Measurements from ENCODE around the gene MYMX.
"Not testable (repeated sequence)": the region's sequence is repeated elsewhere in the genome, so short reads cannot be mapped to it uniquely, and the experiment has no call there.

Gene MYMX

GRCh38 chr6:44216677-44217331 lies at the start of gene MYMX:
TSS of gene MYMX (plus strand) at chr6:44216926. CDS start at chr6:44217472, 546 bp downstream.
- DNase-seq (ENCODE audit: low read depth) = no peak

- no peak for DNase-seq (ENCODE audit: low read depth)
These were observed 49.2 kb upstream of the MYMX start for GRCh38 chr6:44167567-44167966.

DNA sequence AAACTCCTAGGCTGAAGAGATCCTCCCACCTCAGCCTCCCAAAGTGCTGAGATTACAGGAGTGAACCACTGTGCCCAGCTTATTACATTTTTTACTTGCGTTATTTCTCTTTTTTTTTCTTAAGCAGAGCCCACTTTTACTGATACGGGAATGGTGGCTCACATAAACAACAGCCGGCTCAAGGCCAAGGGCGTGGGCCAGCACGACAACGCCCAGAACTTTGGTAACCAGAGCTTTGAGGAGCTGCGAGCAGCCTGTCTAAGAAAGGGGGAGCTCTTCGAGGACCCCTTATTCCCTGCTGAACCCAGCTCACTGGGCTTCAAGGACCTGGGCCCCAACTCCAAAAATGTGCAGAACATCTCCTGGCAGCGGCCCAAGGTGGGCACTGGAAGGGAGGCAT lies 47.6 kb upstream of the MYMX start:
- no peak for DNase-seq (ENCODE audit: low read depth)

- DNase-seq (ENCODE audit: low read depth) = no peak
These were observed 46.7 kb upstream of the MYMX start for GRCh38 chr6:44169886-44170570.

DNA sequence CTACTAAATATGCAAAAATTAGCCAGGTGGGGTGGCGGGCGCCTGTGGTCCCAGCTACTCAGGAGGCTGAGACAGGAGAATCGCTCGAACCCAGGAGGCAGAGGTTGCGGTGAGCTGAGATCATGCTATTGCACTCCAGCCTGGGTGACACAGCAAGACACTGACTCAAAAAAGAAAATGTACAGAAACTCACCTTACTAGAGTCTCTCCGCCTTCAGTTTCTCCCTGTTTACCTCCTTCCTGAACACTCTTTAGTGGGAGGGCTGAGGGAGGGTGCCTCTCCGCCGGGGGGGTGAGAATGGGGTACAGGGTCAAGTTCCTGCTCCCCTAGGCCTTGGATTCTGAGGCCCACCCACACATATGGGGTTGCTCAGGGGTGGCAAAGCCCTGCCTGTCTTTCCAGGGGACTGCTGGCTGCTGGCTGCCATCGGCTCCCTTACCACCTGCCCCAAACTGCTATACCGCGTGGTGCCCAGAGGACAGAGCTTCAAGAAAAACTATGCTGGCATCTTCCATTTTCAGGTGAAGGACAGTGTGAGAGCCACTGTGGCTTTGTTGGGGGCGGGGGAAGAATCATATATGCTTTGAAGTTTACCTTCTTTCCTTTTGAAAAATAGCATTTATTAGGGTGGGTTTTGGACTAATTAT lies 44.7 kb upstream of the MYMX start:
- no peak for DNase-seq (ENCODE audit: low read depth)

GRCh38 chr6:44172731-44173500 lies 43.8 kb upstream of the MYMX start:
- DNase-seq (ENCODE audit: low read depth) = peak; percentile 68

GRCh38 chr6:44176130-44176761 lies 40.5 kb upstream of the MYMX start:
- DNase-seq (ENCODE audit: low read depth) = no peak

GRCh38 chr6:44176762-44177509 lies 39.8 kb upstream of the MYMX start:
- no peak for DNase-seq (ENCODE audit: low read depth)

DNA sequence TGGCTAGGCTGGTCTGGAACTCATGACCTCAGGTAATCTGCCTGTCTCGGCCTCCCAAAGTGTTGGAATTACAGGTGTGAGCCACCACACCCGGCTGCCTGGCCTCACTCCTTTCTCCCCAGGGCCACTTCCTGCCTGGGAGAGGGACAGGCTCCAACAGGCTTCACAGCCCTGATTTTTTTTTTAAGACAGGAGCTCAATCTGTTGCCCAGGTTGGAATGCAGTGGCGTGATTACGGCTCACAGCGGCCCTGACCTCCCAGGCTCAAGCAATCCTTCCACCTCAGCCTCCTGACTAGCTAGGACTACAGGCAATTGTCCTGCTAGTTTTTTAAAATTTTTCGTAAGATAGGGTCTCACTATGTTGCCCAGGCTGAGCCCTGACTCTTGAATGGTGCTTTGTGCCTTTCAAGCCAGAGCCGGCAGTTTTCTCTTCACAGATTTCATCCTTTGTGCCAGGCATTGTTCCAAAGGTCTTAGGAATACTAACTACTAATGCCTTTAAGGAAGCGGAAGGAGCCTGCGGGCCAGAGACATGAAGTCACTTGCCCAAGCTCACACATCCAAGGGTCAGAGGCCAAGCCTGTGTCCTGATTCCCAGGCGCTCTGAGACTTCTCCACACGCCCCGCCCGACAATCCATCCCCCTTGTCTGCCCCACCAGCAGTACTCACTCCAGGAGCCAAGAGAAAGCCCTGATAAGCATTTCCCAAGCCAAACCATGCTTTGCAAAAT lies 38.9 kb upstream of the MYMX start:
- peak; percentile 63 for DNase-seq (ENCODE audit: low read depth)

- no peak for DNase-seq (ENCODE audit: low read depth)
These were observed 38.2 kb upstream of the MYMX start for GRCh38 chr6:44178424-44179071.

- no peak for DNase-seq (ENCODE audit: low read depth)
These were observed 37.6 kb upstream of the MYMX start for GRCh38 chr6:44179072-44179536.

- DNase-seq (ENCODE audit: low read depth) = no peak
These were observed 37.1 kb upstream of the MYMX start for GRCh38 chr6:44179648-44180047.

DNA sequence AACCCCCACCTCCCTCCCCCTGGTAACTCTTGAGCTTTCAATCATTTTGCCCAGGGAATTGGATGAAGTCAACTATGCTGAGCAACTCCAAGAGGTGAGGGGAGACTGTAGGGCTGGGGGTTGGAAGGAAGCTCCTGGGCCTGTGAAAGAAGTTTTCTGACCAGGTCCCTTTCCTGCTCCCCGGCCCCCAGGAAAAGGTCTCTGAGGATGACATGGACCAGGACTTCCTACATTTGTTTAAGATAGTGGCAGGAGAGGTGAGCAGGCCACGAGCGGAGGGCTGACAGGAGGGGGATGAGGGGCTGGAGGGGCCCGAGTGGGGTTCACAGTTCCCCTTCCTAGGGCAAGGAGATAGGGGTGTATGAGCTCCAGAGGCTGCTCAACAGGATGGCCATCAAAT lies 36.3 kb upstream of the MYMX start:
- DNase-seq (ENCODE audit: low read depth) = no peak

GRCh38 chr6:44180886-44181285 lies 35.8 kb upstream of the MYMX start:
- DNase-seq (ENCODE audit: low read depth) = no peak

DNA sequence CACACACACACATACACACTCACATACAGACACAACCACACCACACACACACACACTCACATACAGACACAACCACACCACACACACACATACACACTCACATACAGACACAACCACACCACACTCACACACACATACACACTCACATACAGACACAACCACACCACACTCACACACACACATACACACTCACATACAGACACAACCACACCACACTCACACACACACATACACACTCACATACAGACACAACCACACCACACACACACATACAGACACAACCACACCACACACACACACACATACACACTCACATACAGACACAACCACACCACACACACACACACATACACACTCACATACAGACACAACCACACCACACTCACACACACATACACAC lies 34.9 kb upstream of the MYMX start:
- not testable (repeated sequence) for DNase-seq (ENCODE audit: low read depth)

- DNase-seq (ENCODE audit: low read depth) = no peak
These were observed 33.8 kb upstream of the MYMX start for GRCh38 chr6:44182911-44183390.

DNA sequence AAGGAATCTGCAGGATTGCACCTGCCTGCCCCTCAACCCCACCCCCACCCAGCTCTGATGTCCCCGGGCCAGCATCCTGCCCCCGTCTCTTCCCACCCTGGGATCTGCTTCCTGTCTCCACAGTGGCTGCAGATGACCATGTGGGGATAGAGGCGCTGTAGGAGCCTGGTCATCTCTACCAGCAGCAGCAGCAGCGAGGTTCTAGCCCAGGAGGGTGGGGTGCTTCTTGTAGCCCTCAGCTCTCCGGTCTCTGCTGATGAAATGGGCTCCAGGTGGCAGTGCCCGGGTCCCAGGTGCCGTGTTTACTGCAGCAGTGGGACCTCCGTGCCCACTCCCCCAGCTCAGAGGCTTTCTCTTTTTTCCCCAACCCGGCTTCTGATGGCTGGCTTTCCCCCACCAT lies 32.9 kb upstream of the MYMX start:
- no peak for DNase-seq (ENCODE audit: low read depth)

- DNase-seq (ENCODE audit: low read depth) = not testable (repeated sequence)
These were observed 31.4 kb upstream of the MYMX start for GRCh38 chr6:44185356-44185755.

GRCh38 chr6:44185953-44186634 lies 30.6 kb upstream of the MYMX start:
- DNase-seq (ENCODE audit: low read depth) = no peak

Data from fibroblast of gingiva (primary cell).